HG03060 (cell line): ENCODE results near the gene HAS3.
"Not testable (repeated sequence)": the region's sequence is repeated elsewhere in the genome, so short reads cannot be mapped to it uniquely, and the experiment has no call there.

Experiments used
- ATAC-seq: cut with Tn5 transposase; IDR thresholded peaks from one replicate; pipeline ENCODE4 v1.9.1; 2021; ENCODE audit warnings: low read depth, moderate number of reproducible peaks; ENCODE audit not compliant: unreplicated experiment

The HAS3 gene

GRCh38 chr16:69141014-69141413 is 35.6 kb downstream of the HAS3 start:
- ATAC-seq: no peak

GRCh38 chr16:69141936-69142335 is 36.5 kb downstream of the HAS3 start:
- no peak for ATAC-seq

DNA sequence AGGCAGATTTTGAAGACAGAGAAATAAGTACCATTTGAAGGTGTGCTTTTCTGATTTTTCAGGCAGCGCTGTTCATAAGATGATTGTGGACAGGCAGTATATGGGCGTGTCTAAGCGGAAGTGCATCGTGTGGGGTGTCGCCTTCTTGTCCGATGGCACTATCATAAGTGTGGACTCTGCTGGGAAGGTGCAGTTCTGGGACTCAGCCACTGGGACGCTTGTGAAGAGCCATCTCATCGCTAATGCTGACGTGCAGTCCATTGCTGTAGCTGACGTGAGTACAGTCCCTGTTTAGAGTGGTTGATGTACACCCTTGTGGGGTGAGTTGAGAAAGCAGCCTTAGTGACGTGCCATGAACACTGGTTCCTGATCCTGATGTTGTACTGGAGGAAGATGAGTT is 37.7 kb downstream of the HAS3 start:
- no peak for ATAC-seq

- no peak for ATAC-seq
Measured at GRCh38 chr16:69145658-69146057, 40.2 kb downstream of the HAS3 start.

DNA sequence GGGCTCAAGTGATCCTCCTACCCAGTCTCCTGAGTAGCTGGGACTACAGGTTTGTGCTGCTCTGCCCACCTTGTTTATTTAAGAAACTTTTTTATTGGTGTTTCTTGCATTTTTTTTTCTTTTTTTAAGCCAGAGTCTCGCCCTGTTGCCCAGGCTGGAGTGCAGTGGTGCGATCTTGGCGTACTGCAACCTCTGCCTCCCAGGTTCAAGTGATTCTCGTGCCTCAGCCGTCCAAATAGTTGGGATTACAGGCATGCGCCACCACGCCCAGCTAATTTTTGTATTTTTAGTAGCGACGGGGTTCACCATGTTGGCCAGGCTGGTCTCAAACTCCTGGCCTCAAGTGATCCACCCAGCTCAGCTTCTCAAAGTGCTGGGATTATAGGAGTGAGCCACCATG is 44.2 kb downstream of the HAS3 start:
- not testable (repeated sequence) for ATAC-seq

GRCh38 chr16:69150146-69150865 is 44.9 kb downstream of the HAS3 start:
- ATAC-seq: no peak

DNA sequence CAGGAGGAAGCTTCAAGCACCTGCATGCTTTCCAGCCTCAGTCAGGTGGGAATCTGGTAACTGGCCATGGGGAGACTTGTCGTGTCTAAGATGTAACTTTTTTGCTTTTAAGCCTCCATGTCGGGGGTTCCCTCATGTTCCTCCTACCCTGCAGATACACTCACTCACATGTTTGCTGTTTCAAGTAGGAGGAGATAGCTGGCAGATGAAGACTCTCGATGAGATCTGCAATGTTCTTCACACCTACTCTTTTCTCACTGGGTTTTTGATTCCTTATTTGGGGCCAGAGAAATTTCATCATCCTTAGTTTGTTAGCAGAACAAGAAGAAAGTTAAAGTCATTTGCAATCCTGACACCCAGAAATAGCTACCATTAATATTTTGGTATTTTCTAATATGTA is 51.7 kb downstream of the HAS3 start:
- no peak for ATAC-seq

DNA sequence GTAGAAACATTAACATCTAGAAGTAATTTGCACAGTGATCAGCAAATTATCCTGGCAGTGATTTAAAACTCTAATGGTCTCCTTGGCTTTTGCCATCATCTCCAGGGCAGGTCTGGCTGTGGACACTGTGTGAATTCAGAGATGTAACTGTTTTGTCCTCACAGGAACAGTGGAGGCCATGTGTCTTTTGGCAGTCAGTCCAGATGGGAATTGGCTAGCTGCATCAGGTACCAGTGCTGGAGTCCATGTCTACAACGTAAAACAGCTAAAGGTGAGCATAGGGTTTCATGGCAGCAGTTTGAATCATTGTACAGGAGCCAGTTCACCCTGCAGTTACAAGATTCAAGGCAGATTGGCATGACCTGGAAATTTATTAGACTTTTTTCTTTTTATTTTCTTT is 54.7 kb downstream of the HAS3 start:
- ATAC-seq: no peak

- no peak for ATAC-seq
Measured at GRCh38 chr16:69165584-69165983, 60.1 kb downstream of the HAS3 start.

DNA sequence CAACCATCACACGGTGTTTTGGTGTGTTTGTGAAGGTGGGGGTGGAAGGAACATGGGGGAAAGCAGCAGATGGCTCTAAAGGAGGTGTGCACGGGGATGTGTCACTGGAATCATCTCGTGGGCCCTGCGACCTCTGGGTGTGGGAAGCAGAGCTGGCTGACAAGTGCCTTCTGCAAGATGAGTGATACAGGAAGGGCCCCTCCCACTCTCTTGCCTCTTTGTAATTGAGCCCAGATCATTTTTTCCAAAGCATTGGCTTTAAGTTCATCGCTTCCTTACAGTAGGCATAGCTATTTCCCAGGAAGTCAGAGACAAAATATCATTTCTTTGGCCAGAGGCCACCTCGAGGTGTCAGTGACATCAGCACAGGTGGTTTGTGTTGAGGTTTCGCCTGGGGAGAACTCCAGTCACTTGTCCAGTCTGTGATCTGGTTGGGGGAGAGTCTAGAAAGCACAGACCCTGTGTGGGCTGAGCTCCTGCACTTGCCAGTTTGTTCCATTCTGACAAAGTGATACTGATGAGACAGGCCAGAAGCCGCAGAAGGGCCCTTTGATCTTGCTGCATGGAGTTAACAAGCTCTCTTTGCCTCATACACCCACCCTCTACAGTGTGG is 60.9 kb downstream of the HAS3 start:
- no peak for ATAC-seq

DNA sequence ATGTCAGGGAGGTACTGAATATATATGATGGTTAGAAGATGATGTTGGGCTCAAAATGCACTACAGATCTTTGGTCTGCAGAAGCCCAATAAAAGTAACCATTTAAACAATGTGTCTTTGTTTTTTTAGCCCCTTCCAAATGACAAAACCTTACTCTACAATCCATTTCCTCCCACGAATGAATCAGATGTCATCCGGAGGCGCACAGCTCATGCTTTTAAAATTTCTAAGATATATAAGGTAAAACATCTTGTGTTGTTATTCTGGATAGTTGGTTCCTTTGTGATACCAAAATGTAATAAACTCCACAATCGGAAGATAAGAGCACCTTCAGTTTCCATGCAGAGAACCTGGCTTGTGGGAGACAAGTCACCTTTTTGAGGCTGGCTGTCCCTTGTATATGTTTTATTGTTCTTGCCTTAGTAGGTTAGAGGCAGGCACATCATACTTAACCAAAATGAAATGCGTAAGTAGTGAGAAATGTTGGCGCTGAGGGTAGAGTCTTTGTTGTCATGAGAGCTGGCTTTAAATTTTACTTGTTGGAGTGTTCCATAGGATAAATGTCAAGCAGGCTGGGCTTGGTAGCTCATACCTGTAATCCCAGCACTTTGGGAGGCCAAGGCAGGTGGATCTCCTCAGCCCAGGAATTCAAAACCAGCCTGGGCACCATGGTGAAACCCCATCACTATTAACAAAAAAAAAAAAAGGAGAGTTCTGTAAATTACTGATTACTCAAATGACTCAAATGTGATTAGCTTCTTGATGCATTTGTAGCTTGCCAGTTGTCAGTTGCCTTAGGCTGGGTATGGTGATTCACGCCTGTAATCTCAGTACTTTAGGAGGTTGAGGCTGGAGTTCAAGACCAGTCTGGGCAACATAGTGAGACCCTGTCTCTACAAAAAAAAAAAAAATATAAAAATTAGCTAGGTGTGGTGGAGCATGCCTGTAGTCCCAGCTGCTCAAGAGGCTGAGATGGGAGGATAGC is 61.8 kb downstream of the HAS3 start:
- no peak for ATAC-seq
